ENCODE results near the gene ANO4. TPM values are rescaled to one million over a fixed set of nuclear protein-coding genes. Genes with fewer than 3 reads are reported as not detected.

The ANO4 gene
- polyA plus RNA-seq, 1 donor (not counting 4 experiments of a cell fraction or from before 2014, with no cell fraction given), result 18.1 TPM

DNA sequence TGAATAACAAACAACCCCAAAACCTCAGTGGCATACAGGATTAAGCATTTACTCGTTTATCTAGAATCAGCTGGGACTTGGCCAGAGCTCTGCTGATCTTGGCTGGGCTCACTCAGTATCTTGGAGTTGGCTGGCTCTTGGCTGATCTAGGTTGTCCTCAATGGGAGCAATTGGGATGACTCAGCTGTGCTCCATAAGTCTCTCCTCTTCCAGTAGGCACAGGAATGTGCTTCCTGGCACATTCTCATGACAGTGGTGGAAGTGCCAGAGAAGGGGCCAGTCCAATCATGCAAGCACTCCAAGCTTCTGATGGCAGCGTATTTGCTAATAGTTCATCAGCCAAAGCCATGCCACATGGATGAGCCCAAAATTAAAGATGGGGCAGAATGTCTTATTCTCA, 41.7 kb upstream of the ANO4 start:
- peaks cover 1 to 2% of the 10 kb centered on the region in 2 experiments for H3K36me3 ChIP-seq (ENCODE audit: control insufficient read depth in 2 of 2, extremely low read depth in 1 of 2, insufficient read depth in 2 of 2, low read length in 2 of 2)

DNA sequence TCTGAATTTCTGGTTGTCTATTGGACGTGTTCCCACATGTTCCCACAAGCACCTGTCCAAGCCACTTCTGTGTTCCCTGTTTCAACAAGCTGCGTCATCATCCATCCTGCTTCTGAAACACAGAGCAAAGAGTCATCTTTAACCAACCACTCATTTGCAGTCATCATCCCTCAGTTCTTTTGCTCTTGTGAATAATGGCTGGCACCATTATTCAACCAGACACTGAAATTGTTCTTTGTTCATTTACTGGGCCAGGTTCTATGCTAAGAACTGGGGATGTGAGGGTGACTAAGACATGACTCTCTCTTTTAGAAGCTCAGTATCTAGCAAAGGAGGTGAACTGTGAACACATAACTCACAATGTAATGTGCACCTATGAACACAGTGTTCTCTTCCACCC, 40.7 kb upstream of the ANO4 start:
- peak overlapping the region; percentile 93 for H3K27ac ChIP-seq (ENCODE audit: control insufficient read depth, insufficient read depth, low read length)
- peak; percentile 98 for DNase-seq (ENCODE audit: low read depth, low spot score)
- peak overlapping the region; percentile 22 for H3K9ac ChIP-seq (ENCODE audit: control insufficient read depth, extremely low read depth, insufficient read depth, low read length)

More for the DNA sequence above, 41.7 kb upstream of the ANO4 start:
- dilution Hi-C loops (cut with MboI; ENCODE audit: extremely low pct_ligation_motif_present, low sequenced_read_pairs), result no loop called here
- FAIRE-seq (peak; percentile 92), DNase-seq (ENCODE audit: low read depth, low spot score) (peak; percentile 95)
- TF ChIP-seq, protein P1, sequence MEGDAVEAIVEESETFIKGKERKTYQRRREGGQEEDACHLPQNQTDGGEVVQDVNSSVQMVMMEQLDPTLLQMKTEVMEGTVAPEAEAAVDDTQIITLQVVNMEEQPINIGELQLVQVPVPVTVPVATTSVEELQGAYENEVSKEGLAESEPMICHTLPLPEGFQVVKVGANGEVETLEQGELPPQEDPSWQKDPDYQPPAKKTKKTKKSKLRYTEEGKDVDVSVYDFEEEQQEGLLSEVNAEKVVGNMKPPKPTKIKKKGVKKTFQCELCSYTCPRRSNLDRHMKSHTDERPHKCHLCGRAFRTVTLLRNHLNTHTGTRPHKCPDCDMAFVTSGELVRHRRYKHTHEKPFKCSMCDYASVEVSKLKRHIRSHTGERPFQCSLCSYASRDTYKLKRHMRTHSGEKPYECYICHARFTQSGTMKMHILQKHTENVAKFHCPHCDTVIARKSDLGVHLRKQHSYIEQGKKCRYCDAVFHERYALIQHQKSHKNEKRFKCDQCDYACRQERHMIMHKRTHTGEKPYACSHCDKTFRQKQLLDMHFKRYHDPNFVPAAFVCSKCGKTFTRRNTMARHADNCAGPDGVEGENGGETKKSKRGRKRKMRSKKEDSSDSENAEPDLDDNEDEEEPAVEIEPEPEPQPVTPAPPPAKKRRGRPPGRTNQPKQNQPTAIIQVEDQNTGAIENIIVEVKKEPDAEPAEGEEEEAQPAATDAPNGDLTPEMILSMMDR (optimal IDR thresholded peaks at IDR 0.05 in 1 of 3, IDR thresholded peaks at IDR 0.05 in 1 of 3, conservative IDR thresholded peaks at IDR 0.05 in 1 of 3; ENCODE audit: extremely low read depth in 1 of 3, insufficient read depth in 2 of 3, low read length in 3 of 3), result no peak
- no peak for TF ChIP-seq EZH2 (IDR thresholded peaks at IDR 0.05; ENCODE audit: low read length)
- Histone ChIP-seq H3K4me2 (ENCODE audit: control insufficient read depth, extremely low read depth, insufficient read depth, low read depth, low read length) (peak overlapping the region; percentile 59), H3K27me3 (ENCODE audit: control insufficient read depth, extremely low read depth, insufficient read depth, low read length) (no peaks in the 10 kb centered on the region), H3K9me3 (ENCODE audit: control insufficient read depth, low read depth, low read length) (peaks cover 14% of the 10 kb centered on the region), H3K9me1 (ENCODE audit: control insufficient read depth, extremely low read depth, insufficient read depth, low read length) (no peaks in the 10 kb centered on the region), H3K4me3 (ENCODE audit: control insufficient read depth in 2 of 3, extremely low read depth in 1 of 3, insufficient read depth in 2 of 3, low read depth in 1 of 3, low read length in 3 of 3) (peak overlapping the region in 1 of 3 experiments; percentile 9), H4K20me1 (ENCODE audit: control insufficient read depth, extremely low read depth, insufficient read depth, low read length) (no peaks in the 10 kb centered on the region), H3K9ac (ENCODE audit: control insufficient read depth, extremely low read depth, insufficient read depth, low read length) (peak overlapping the region; percentile 48), H3K4me1 (ENCODE audit: control insufficient read depth, extremely low read depth, insufficient read depth, low read length) (peaks cover 32% of the 10 kb centered on the region), H2AFZ (ENCODE audit: control insufficient read depth, low read length) (no peak overlapping the region), H3K79me2 (ENCODE audit: control insufficient read depth, insufficient read depth, low read length) (no peaks in the 10 kb centered on the region), H3K27ac (ENCODE audit: control insufficient read depth, insufficient read depth, low read length) (peak overlapping the region; percentile 93)

More for the DNA sequence above, 40.7 kb upstream of the ANO4 start:
- H3K4me1 ChIP-seq (ENCODE audit: control insufficient read depth, extremely low read depth, insufficient read depth, low read length), result peaks cover 32% of the 10 kb centered on the region
- peak; percentile 98 for FAIRE-seq
- H3K27me3 ChIP-seq (ENCODE audit: control insufficient read depth, extremely low read depth, insufficient read depth, low read length), result no peaks in the 10 kb centered on the region
- dilution Hi-C loops (cut with MboI; ENCODE audit: extremely low pct_ligation_motif_present, low sequenced_read_pairs), result no loop called here
- H3K9me1 ChIP-seq (ENCODE audit: control insufficient read depth, extremely low read depth, insufficient read depth, low read length), result no peaks in the 10 kb centered on the region
- H3K9me3 ChIP-seq (ENCODE audit: control insufficient read depth, low read depth, low read length), result peaks cover 14% of the 10 kb centered on the region
- peak overlapping the region; percentile 59 for H3K4me2 ChIP-seq (ENCODE audit: control insufficient read depth, extremely low read depth, insufficient read depth, low read depth, low read length)
- H3K36me3 ChIP-seq (ENCODE audit: control insufficient read depth in 2 of 2, extremely low read depth in 1 of 2, insufficient read depth in 2 of 2, low read length in 2 of 2), result peaks cover 1 to 2% of the 10 kb centered on the region in 2 experiments
- no peak overlapping the region for H2AFZ ChIP-seq (ENCODE audit: control insufficient read depth, low read length)
- TF ChIP-seq, protein P1 (optimal IDR thresholded peaks at IDR 0.05 in 1 of 3, IDR thresholded peaks at IDR 0.05 in 1 of 3, conservative IDR thresholded peaks at IDR 0.05 in 1 of 3; ENCODE audit: extremely low read depth in 1 of 3, insufficient read depth in 2 of 3, low read length in 3 of 3), result no peak
- no peak for TF ChIP-seq EZH2 (IDR thresholded peaks at IDR 0.05; ENCODE audit: low read length)
- H3K79me2 ChIP-seq (ENCODE audit: control insufficient read depth, insufficient read depth, low read length), result no peaks in the 10 kb centered on the region
- H3K4me3 ChIP-seq (ENCODE audit: control insufficient read depth in 2 of 3, extremely low read depth in 1 of 3, insufficient read depth in 2 of 3, low read depth in 1 of 3, low read length in 3 of 3), result no peak overlapping the region
- no peaks in the 10 kb centered on the region for H4K20me1 ChIP-seq (ENCODE audit: control insufficient read depth, extremely low read depth, insufficient read depth, low read length)

Measured in keratinocyte (primary cell).